Gastroesophageal sphincter (tissue), 3 donors: ENCODE data around the gene ASB6.
"Not testable (repeated sequence)": the region's sequence is repeated elsewhere in the genome, so short reads cannot be mapped to it uniquely, and the experiment has no call there.

Experiments
- EP300 ChIP-seq: sonication (generic); formaldehyde crosslinking; IDR thresholded peaks from one replicate; pipeline ENCODE4 v1.6.1; 2017; ENCODE audit warnings: antibody characterized with exemption, mild to moderate bottlenecking
- POLR2A ChIP-seq, 2 donors: fragments of 450-650 bp; IDR thresholded peaks; one replicate each; pipeline ENCODE4 v1.6.1; 2017; ENCODE audit warnings: antibody characterized with exemption in 2 of 2, mild to moderate bottlenecking in 2 of 2, moderate library complexity in 1 of 2
- POLR2AphosphoS5 ChIP-seq: sonication (generic); formaldehyde crosslinking; IDR thresholded peaks from one replicate; pipeline ENCODE4 v1.6.1; 2017; ENCODE audit warnings: antibody characterized with exemption
- TF ChIP-seq, protein P1 (sequence below), 4 experiments: fragments of 200-600 bp in 2 of 4; fragments of 450-650 bp in 2 of 4; sonication (generic) in 1 of 4; IDR thresholded peaks; one replicate each; pipeline ENCODE4 v1.5.1; 2017 to 2019; ENCODE audit warnings: antibody characterized with exemption in 4 of 4, mild to moderate bottlenecking in 2 of 4, moderate library complexity in 2 of 4

DNA sequence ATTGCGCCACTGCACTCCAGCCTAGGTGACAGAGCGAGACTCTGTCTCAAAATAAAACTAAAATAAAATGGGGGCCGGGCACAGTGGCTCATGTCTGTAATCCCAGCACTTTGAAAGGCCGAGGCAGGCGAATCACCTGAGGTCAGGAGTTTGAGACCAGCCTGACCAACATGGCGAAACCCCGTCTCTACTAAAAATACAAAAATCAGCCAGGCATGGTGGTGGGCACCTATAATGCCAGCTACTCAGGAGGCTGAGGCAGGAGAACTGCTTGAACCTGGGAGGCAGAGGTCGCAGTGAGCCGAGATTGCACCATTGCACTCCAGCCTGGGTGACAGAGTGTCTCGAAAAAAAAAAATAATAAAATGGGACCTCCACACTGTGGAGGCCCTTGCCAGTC lies 5.6 kb downstream of the ASB6 start:
- TF ChIP-seq, protein P1, sequence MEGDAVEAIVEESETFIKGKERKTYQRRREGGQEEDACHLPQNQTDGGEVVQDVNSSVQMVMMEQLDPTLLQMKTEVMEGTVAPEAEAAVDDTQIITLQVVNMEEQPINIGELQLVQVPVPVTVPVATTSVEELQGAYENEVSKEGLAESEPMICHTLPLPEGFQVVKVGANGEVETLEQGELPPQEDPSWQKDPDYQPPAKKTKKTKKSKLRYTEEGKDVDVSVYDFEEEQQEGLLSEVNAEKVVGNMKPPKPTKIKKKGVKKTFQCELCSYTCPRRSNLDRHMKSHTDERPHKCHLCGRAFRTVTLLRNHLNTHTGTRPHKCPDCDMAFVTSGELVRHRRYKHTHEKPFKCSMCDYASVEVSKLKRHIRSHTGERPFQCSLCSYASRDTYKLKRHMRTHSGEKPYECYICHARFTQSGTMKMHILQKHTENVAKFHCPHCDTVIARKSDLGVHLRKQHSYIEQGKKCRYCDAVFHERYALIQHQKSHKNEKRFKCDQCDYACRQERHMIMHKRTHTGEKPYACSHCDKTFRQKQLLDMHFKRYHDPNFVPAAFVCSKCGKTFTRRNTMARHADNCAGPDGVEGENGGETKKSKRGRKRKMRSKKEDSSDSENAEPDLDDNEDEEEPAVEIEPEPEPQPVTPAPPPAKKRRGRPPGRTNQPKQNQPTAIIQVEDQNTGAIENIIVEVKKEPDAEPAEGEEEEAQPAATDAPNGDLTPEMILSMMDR (IDR thresholded peaks at IDR 0.05) = not testable (repeated sequence)
- TF ChIP-seq POLR2A (IDR thresholded peaks at IDR 0.05); POLR2AphosphoS5; EP300: not testable (repeated sequence)
